Small intestine (tissue), 7 donors: Measurements from ENCODE around the gene RNU1-4. TPM values are rescaled to one million over a fixed set of nuclear protein-coding genes. Genes with fewer than 3 reads are reported as not detected.
"Not testable (repeated sequence)": the region's sequence is repeated elsewhere in the genome, so short reads cannot be mapped to it uniquely, and the experiment has no call there.

Experiments used
- DNase-seq, 2 donors: peaks; one replicate each; pipeline versions ENCODE4 v3.0.0 to v3.0.0-alpha.2; 2013
- FAIRE-seq: peaks from 2 replicates; lab custom pipeline; 2012; peaks lifted over from hg19 to GRCh38; lab: Jason Lieb, UNC
- H3K27ac ChIP-seq, 3 donors: one replicate each; pipeline ENCODE4 v1.5.1; 2013; ENCODE audit warnings: low read length in 2 of 3, mild to moderate bottlenecking in 2 of 3, control low read depth in 1 of 3, inconsistent platforms in 1 of 3, low read depth in 1 of 3, moderate library complexity in 1 of 3
- H3K27me3 ChIP-seq, 3 donors: one replicate each; pipeline ENCODE4 v1.6.1; 2013; ENCODE audit warnings: low read length in 3 of 3, inconsistent platforms in 1 of 3; ENCODE audit not compliant: control insufficient read depth in 3 of 3, insufficient read depth in 3 of 3
- H3K36me3 ChIP-seq, 3 donors: one replicate each; pipeline ENCODE4 v1.6.1; 2013; ENCODE audit warnings: low read length in 3 of 3, inconsistent platforms in 1 of 3, low read depth in 1 of 3, mild to moderate bottlenecking in 1 of 3, moderate library complexity in 1 of 3; ENCODE audit not compliant: control insufficient read depth in 3 of 3, insufficient read depth in 2 of 3
- H3K4me1 ChIP-seq, 3 donors: one replicate each; pipeline ENCODE4 v1.6.1; 2013; ENCODE audit warnings: low read length in 2 of 3, inconsistent platforms in 1 of 3, low read depth in 1 of 3, mild to moderate bottlenecking in 1 of 3, moderate library complexity in 1 of 3; ENCODE audit not compliant: control insufficient read depth in 3 of 3, insufficient read depth in 2 of 3
- H3K4me3 ChIP-seq, 3 donors: one replicate each; pipeline ENCODE4 v1.5.1; 2013; ENCODE audit warnings: low read length in 3 of 3, control low read depth in 1 of 3, inconsistent platforms in 1 of 3, low read depth in 1 of 3, mild to moderate bottlenecking in 1 of 3, moderate library complexity in 1 of 3
- H3K9me3 ChIP-seq, 2 donors: one replicate each; pipeline ENCODE4 v1.6.1; 2013; ENCODE audit warnings: low read depth in 1 of 2, low read length in 1 of 2; ENCODE audit not compliant: control insufficient read depth in 2 of 2, insufficient read depth in 1 of 2
- WGBS, 3 donors: extraction: QIAGEN DNeasy Blood & Tissue Kit; methylation state at CpG; one replicate each; pipeline ENCODE4 v1.1.7; 2013; 5-methylcytosine and 5-hydroxymethylcytosine counted together
- polyA plus RNA-seq, 4 donors: library from polyadenylated mRNA; stranded (reverse) in 3 of 4; unstranded in 1 of 4; fragments of 200-250 nt in 3 of 4; fragments of 120-200 nt in 1 of 4; gene quantifications; one replicate each; pipeline versions ENCODE4 v1.2.1 to v1.2.3, GENCODE V29; 2013
- donor health status: healthy with polysubstance abuse.
- donor health status: control.
- donor health status: control.
- donor health status: Bipolar disorder and iron deficiency.
- donor health status: healthy.

Gene RNU1-4
- polyA plus RNA-seq, 4 donors, result not detected

DNA sequence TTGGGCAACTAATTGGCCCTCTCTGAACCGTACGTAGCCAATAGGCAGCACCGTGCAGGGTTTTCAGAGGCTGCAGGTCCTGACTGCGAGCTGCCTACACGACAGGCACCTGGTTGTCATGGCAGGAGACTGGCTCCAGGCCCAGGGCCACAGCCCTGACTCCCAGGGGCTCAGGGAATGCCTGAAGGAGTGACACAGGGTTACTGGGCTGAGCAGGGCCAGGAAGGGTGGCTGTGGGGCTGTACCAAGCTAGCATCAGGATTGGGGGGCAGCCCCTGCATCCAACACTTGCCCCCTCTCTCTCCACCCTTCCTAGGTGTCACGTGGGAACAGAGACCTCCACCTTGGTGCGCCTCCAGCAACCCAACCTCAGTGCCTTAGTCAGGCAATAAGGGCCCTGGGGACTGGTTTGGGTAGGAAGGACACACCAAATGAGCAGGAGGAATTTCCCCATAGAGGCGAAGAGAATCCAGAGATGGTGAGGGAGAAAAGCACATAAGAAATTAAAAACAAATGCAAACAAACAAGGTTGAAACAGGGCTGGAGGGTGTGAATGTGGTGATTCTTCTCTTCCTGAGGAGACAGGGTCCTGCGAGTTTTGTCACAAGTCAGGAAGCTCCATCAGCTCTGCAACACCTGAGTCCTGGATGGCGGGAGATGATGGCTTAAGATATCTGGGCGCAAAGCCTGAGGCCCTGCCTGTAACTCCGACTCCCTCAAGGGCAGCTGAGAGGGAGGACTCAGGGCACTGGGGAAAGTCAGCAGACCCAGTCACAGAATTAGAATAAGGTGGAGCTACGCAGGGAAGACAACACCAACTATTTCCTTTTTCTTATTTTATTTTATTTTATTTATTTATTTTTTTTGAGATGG lies 19.7 kb upstream of the RNU1-4 start:
- Histone ChIP-seq H3K4me3 (no peak overlapping the region), H3K27me3 (peaks cover 0 to 23% (median 3%) of the 10 kb centered on the region in 3 donors), H3K36me3 (peaks cover 0 to 2% (median 0%) of the 10 kb centered on the region in 3 donors), H3K4me1 (no peaks in the 10 kb centered on the region), H3K9me3 (no peaks in the 10 kb centered on the region), H3K27ac (no peak overlapping the region)
- 79 to 83% (median 81%) methylated on average over 13 of the region's 13 CpGs for WGBS, 3 donors
- no peak for FAIRE-seq
- no peak for DNase-seq

DNA sequence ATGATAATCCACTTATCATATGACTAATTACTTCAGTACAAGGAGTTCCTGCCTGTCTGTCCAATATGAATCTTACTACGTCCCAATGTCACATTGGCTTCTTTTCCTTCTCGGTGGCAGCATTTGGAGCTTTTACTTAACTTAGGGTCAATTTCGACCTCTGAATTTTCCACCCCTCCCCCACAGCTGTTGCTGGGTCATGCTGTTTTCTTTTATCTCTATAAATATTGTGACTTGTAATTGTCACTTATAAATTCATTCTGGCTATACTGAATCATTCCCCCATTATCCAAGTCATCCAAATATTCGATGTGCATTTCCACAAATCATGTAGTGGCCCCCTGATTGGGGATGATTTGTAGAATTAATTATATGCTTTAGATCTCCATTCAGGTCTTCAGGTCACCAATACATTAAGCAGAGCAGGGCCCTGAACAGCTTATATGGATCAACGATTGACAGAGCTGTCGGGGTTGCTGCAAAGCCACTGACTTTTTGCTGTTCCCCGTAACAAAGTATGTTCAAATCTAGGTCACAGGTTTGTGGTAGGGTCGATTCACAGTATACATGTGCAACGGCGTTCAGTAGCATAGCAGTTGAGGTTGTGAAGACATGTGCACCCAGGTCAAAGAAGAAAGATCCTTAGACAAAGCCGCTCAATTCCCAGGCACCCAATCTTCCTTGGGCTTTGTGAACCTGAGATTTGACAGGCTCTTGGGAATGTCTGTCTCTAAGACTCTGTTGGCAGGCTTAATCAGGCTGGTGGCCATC lies 18.3 kb upstream of the RNU1-4 start:
- Histone ChIP-seq H3K4me1 (no peaks in the 10 kb centered on the region), H3K4me3 (no peak overlapping the region), H3K27me3 (peaks cover 0 to 17% (median 4%) of the 10 kb centered on the region in 3 donors), H3K36me3 (peaks cover 0 to 2% (median 0%) of the 10 kb centered on the region in 3 donors), H3K9me3 (no peaks in the 10 kb centered on the region), H3K27ac (no peak overlapping the region)
- 75 to 81% (median 78%) methylated on average over 11 of the region's 11 CpGs for WGBS, 3 donors
- FAIRE-seq (no peak), DNase-seq (no peak)

DNA sequence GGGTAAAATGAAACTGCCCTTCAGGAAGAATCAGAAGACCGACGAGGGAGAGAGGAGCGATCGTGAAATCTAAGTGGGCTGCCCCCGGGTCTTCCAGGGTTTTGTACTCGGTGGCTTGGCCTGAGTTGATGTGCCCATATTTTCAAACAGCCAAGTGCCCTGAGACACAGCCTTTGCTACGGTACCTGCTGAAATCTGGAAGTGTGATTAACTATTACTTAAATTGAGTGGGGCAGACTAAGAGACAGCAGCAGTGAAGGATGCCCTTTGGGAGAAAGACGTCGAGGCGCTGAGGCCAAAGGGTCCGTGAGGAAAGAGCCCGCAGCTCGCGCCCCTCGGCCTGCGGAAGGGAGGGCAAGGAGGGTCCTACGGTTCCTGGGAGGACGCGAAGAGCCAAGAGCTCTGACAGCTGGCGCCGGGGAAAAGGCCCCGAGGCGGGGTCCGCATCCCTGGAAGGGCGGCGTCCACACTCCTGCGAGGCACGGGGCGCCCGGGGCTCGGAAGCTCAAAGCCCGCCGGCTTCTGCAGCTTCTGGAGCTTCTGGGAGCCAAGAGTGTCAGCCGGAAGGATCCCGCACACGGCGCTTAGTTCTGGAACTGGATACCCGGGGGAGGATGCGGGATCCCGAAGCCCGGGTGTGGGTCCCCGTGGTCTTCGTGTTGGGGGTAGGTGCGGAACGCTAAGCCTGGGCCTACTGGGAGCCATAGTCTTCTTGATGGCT lies 15.4 kb upstream of the RNU1-4 start:
- Histone ChIP-seq H3K4me3 (no peak overlapping the region), H3K27me3 (peaks cover 3 to 17% (median 11%) of the 10 kb centered on the region in 3 donors), H3K36me3 (no peaks in the 10 kb centered on the region), H3K27ac (no peak overlapping the region), H3K9me3 (peaks cover 0 to 4% of the 10 kb centered on the region in 2 donors), H3K4me1 (peaks cover 0 to 3% (median 0%) of the 10 kb centered on the region in 3 donors)
- 71 to 90% (median 88%) methylated on average over 45 of the region's 45 CpGs for WGBS, 3 donors
- no peak for FAIRE-seq
- no peak for DNase-seq

DNA sequence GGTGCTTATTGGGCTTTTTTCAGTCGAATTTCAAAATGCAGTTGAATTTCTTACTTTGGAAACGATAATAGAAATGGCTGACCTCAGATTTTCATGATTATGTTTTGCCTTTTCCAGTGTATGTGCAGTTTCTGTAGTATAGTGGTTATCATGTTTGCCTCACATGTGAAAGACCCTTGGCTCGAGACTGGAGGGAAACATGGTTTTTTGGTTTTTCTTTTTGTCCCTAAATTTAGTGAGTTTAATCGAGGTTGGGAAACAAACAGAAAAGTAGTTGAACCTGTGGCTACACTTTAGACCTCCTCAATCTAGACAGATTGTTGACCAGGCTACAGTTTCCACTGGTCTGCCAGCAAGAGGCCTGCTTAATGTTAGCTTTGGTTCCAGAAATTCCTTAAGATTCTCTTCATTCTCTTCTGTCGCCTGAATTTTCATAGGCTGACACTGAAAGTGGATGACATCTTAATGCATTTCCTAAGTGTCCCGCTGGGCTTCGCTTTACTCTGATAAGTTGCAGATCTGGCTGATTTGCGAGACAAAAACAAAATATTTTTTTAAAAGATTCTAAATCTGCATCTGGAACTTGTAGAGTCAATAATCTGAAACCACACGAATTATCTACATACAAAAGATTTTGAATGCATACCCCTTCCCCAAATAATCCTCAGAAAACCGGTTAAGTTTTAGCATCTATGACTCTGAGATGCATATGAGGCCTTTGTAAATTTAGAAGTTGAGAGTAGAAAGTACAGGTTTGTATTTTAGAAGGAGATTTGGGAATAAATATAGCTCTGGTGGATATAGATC lies 14.7 kb upstream of the RNU1-4 start:
- not testable (repeated sequence) for FAIRE-seq, H3K27ac ChIP-seq, H3K4me3 ChIP-seq, DNase-seq, H3K9me3 ChIP-seq, H3K4me1 ChIP-seq, H3K36me3 ChIP-seq
- WGBS, 3 donors, result 82 to 85% (median 82%) methylated on average over 10 of the region's 10 CpGs
- peaks cover 3 to 17% (median 11%) of the 10 kb centered on the region in 3 donors for H3K27me3 ChIP-seq

DNA sequence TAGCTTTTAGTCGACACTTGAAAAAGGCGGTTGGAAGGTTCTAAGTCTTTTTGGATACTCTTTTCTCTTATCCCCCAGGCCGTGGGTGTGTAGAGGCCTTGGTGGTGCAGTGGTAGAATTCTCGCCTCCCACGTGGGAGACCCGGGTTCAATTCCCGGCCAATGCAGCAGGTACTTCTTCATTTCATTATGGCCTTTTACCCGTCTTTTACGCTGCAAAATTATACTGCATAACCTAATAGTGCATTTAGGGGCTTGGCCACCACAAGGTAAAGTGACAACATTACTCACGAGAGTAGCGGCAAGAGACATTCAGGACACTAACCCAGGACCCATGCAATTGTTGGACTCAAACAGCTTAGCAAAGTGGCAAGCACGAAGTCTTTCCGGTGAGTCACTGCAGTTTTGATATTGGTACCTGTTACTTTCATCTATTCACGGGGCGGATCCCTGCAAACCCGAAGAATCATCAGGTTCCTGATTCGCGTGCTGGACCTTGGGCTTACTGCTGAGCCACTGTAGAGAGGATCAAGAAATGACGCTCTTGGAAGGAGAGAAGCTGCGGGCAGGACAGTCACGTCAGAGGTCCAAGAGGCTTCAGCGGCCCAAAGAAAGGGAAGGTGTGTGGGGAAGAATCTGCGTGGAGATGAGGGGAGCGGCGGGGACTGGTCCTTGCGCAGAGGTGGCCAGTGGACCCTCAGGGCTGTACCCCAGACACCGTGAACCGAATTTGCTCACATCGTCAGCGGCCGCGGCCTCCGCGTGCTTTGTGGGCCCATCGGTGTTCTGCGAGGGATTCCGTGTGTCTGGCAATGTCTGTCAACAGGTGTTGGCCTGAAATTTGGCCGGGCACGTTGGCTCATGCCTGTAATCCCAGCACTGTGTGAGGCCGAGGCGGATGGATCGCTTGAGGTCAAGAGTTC lies 12.9 kb upstream of the RNU1-4 start:
- no peak for DNase-seq
- peaks cover 0 to 4% of the 10 kb centered on the region in 2 donors for H3K9me3 ChIP-seq
- H3K27ac ChIP-seq, result no peak overlapping the region
- H3K4me3 ChIP-seq, result no peak overlapping the region
- FAIRE-seq, result no peak
- peaks cover 3 to 17% (median 11%) of the 10 kb centered on the region in 3 donors for H3K27me3 ChIP-seq
- peaks cover 0 to 3% (median 0%) of the 10 kb centered on the region in 3 donors for H3K4me1 ChIP-seq
- no peaks in the 10 kb centered on the region for H3K36me3 ChIP-seq
- WGBS, 3 donors, result 72 to 84% (median 80%) methylated on average over 42 of the region's 42 CpGs

DNA sequence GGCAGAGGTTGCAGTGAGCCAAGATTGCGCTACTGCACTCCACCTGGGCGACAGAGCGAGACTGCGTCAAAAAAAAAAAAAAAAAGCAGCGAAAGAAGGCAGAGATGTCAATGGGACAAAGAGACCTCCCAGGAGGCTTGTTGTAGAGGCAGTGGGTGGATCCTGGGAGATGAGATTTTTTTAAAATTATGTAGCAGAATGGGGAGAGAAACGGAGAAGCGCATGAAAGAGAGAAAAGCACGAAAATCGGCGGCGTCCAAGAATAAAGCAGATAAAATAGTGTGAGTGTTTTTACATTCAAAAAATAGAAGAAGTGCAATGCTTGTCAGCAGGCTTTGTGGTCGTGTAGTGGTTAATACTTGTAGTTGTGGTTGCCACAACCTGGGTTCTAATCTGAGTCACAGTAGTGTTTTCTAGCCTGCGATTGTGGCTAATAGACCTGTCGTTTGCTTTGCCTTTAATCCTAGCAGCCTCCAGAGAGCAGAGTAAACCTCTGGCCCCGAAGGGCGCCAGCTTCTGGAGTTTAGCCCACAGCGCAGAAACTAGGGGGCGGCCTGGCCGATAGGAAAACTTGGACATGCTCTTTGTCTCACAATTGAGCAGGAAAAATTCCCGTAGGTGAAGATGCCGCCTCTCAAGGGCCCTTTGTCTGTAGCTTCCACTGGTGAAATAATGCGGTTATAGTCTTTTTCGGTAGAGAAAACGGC lies 11.9 kb upstream of the RNU1-4 start:
- WGBS, 3 donors, result 68 to 85% (median 74%) methylated on average over 16 to 17 of the region's 24 CpGs
- not testable (repeated sequence) for FAIRE-seq, DNase-seq, H3K36me3 ChIP-seq, H3K4me3 ChIP-seq, H3K9me3 ChIP-seq, H3K27ac ChIP-seq, H3K4me1 ChIP-seq
- H3K27me3 ChIP-seq, result peaks cover 3 to 17% (median 11%) of the 10 kb centered on the region in 3 donors
